Measurements from ENCODE around the gene HOXC9.

The HOXC9 gene

DNA sequence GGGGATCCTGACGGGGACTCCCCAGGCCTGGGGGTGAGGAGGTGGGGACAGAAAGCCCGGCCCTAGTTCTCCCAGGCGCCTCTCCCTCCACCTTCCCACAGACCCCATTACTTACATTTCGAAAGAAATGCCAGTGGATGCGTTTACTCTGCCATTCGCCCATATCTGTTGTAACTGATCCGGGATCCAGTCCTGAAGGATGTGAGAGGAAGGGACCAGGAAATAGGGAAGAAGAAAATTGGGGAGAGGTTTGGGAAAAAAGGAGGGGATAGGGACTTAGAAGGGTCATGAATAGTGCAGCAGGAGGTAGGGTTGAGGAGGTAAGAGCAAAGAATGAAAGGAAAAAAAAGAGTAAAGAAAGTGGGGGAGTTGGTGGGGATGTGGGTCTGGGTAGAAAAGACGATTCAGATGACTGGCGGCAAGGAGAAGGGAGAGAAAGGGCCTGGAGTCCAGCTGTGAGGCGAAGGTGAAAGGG lies 44.1 kb upstream of the HOXC9 start:
- no peak for TF ChIP-seq CTCF (IDR thresholded peaks at IDR 0.05; ENCODE audit: insufficient read depth, low read length, poor library complexity, severe bottlenecking)
- no peak for TF ChIP-seq EZH2phosphoT487 (conservative IDR thresholded peaks at IDR 0.05; ENCODE audit: low read length)
- Histone ChIP-seq H3K36me3 (ENCODE audit: low read length) (no peaks in the 10 kb centered on the region), H2AFZ (ENCODE audit: low read depth, low read length, severe bottlenecking) (no peak overlapping the region), H3K27me3 (ENCODE audit: low read length) (no peaks in the 10 kb centered on the region), H3K9me2 (replicated peaks; ENCODE audit: insufficient read depth, low read length) (no peaks in the 10 kb centered on the region), H3K79me2 (ENCODE audit: insufficient read depth, low read length) (no peaks in the 10 kb centered on the region), H3K4me3 (ENCODE audit: insufficient read depth, low read length, poor library complexity, severe bottlenecking) (no peak overlapping the region), H3K4me2 (ENCODE audit: low read depth, low read length, poor library complexity, severe bottlenecking) (no peak overlapping the region), H3F3A (ENCODE audit: insufficient read depth) (no peaks in the 10 kb centered on the region), H3K27ac (ENCODE audit: low read depth, low read length) (no peak overlapping the region), H3K9ac (ENCODE audit: low read length) (no peak overlapping the region), H3K9me3 (ENCODE audit: insufficient read depth, low read length) (no peaks in the 10 kb centered on the region), H4K20me1 (ENCODE audit: low read depth, low read length) (no peaks in the 10 kb centered on the region)

DNA sequence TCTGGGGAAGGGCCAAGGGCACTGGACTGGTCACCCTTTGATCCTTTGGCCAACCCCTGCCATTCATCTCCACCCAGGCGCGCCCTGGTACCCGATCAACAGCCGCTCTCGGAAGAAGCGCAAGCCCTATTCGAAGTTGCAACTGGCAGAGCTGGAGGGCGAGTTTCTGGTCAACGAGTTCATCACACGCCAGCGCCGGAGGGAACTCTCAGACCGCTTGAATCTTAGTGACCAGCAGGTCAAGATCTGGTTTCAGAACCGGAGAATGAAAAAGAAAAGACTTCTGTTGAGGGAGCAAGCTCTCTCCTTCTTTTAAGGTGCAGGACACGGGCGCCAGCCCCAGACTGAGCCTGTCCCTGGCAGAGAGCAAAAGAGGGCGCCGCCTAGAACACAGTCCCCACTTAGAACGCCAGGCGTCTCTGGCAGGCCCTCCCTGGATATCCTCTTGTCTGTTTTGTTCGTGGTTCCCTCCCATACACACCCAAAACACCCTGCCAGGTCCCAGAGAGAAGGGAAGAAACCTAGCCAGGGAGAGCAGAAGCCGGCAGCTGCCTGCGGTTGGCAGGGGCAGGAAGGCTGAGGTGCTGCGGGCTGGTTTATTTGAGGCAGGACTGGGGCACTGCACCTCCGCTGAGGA lies 43.6 kb upstream of the HOXC9 start:
- Histone ChIP-seq H3K4me2 (ENCODE audit: low read depth, low read length, poor library complexity, severe bottlenecking) (no peak overlapping the region), H3K79me2 (ENCODE audit: insufficient read depth, low read length) (no peaks in the 10 kb centered on the region), H3K9me2 (replicated peaks; ENCODE audit: insufficient read depth, low read length) (no peaks in the 10 kb centered on the region), H3K9me3 (ENCODE audit: insufficient read depth, low read length) (no peaks in the 10 kb centered on the region), H3F3A (ENCODE audit: insufficient read depth) (no peaks in the 10 kb centered on the region), H3K27me3 (ENCODE audit: low read length) (no peaks in the 10 kb centered on the region), H3K27ac (ENCODE audit: low read depth, low read length) (no peak overlapping the region), H3K4me3 (ENCODE audit: insufficient read depth, low read length, poor library complexity, severe bottlenecking) (no peak overlapping the region), H2AFZ (ENCODE audit: low read depth, low read length, severe bottlenecking) (no peak overlapping the region), H3K36me3 (ENCODE audit: low read length) (no peaks in the 10 kb centered on the region), H4K20me1 (ENCODE audit: low read depth, low read length) (no peaks in the 10 kb centered on the region), H3K9ac (ENCODE audit: low read length) (no peak overlapping the region)
- TF ChIP-seq EZH2phosphoT487 (conservative IDR thresholded peaks at IDR 0.05; ENCODE audit: low read length) (no peak), CTCF (IDR thresholded peaks at IDR 0.05; ENCODE audit: insufficient read depth, low read length, poor library complexity, severe bottlenecking) (no peak)

DNA sequence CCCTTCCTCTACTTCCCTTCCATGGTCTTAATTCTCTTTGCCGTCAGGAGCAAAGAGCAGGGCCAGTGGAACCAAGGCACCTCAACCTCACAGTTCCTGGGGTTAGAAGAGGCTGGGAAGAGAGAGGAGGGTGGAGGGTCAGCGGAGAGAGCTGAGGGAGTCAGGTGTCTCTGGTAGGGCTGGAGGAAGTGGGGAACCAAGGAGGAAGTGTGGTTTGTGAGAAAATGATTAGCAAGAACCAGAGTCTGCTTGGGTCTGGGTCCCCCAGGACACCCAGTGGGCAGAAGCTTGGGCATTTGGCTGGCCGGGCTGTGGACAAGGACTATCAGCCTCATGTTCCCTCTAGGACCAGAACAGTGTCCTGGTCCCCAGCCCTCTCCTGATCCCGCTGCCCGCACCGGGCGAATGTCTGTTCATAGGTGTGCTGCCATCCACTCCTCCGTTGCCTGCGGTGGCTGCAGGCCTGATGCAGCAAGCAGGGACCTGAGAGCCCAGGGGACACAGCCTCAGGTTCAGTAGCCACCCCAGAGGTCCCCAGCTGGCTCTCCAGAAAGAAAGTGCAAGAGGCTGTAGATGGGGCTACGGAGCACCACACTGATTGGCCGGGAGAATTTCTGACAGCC lies 42.9 kb upstream of the HOXC9 start:
- TF ChIP-seq EZH2phosphoT487 (conservative IDR thresholded peaks at IDR 0.05; ENCODE audit: low read length) (no peak), CTCF (IDR thresholded peaks at IDR 0.05; ENCODE audit: insufficient read depth, low read length, poor library complexity, severe bottlenecking) (no peak)
- Histone ChIP-seq H3K9ac (ENCODE audit: low read length) (no peak overlapping the region), H3K79me2 (ENCODE audit: insufficient read depth, low read length) (no peaks in the 10 kb centered on the region), H3K4me3 (ENCODE audit: insufficient read depth, low read length, poor library complexity, severe bottlenecking) (no peak overlapping the region), H3F3A (ENCODE audit: insufficient read depth) (no peaks in the 10 kb centered on the region), H3K36me3 (ENCODE audit: low read length) (no peaks in the 10 kb centered on the region), H2AFZ (ENCODE audit: low read depth, low read length, severe bottlenecking) (no peak overlapping the region), H3K4me2 (ENCODE audit: low read depth, low read length, poor library complexity, severe bottlenecking) (no peak overlapping the region), H4K20me1 (ENCODE audit: low read depth, low read length) (no peaks in the 10 kb centered on the region), H3K27me3 (ENCODE audit: low read length) (no peaks in the 10 kb centered on the region), H3K9me3 (ENCODE audit: insufficient read depth, low read length) (no peaks in the 10 kb centered on the region), H3K27ac (ENCODE audit: low read depth, low read length) (no peak overlapping the region), H3K9me2 (replicated peaks; ENCODE audit: insufficient read depth, low read length) (no peaks in the 10 kb centered on the region)
